Activated T-helper 1 cell treated with anti-CD3 and anti-CD28 coated beads, Interleukin-2, amount 50 U/mL, for 16 hours (primary cell): Measurements from ENCODE around the gene KLK14.

Source experiments
- DNase-seq, 2 donors: peaks; one replicate each; pipeline ENCODE4 v3.0.0-alpha.2; 2020; ENCODE audit warnings: low read depth in 1 of 2, low spot score in 1 of 2

KLK14 gene

GRCh38 chr19:51108066-51108804 is 25.5 kb upstream of the KLK14 start, which contains the start of gene CTU1:
Gene CTU1 (minus strand): TSS chr19:51108409. CDS start chr19:51104569, 3,840 bp downstream.
- peak; percentile 95 to 98 for DNase-seq

- DNase-seq, result no peak
Observed at GRCh38 chr19:51107406-51108065, 24.8 kb upstream of the KLK14 start.

- no peak for DNase-seq
Observed at GRCh38 chr19:51103926-51104341, 21.2 kb upstream of the KLK14 start.

DNA sequence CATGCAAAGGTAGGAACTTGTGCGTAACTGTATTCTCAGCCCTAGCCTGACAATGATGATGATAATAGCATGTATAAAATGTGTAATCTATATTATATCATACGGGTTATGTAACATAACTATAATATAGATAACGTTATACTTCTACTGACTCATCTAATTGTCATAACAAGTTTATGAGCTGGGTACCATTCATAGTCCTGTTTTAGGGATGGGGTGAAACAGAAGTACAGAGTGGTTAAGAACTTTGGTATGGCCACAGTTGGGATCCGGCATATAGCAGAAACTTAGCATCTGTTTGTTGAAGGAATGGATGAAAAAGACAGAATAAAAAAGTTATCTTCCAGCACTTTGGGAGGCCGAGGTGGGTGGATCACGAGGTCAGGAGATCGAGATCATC is 20.3 kb upstream of the KLK14 start:
- DNase-seq, result no peak

GRCh38 chr19:51101171-51101865 is 18.6 kb upstream of the KLK14 start:
- DNase-seq, result no peak

GRCh38 chr19:51100601-51101000 is 17.9 kb upstream of the KLK14 start:
- no peak for DNase-seq

DNA sequence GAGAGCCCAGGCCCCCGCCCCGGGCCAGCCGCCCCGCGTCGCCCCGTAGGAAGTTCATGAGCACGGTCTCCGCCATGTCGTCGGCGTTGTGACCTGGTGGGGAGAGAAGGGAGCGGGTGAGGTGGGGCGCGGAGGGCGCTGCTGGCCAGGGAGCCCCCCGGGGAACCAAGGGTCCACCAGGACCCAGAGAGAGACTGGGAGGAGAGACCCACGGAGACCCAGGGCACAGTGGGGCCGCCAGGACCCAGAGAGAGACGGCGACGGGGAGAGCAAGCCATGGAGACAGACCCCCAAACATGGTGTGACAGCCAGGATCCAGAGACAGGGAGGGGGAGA is 16.3 kb upstream of the KLK14 start:
- no peak for DNase-seq

GRCh38 chr19:51098365-51099046 is 15.8 kb upstream of the KLK14 start:
- DNase-seq, result no peak

GRCh38 chr19:51097796-51098195 is 15.1 kb upstream of the KLK14 start:
- no peak for DNase-seq

- DNase-seq, result peak; percentile 52 to 61
Observed at GRCh38 chr19:51097166-51097738, 14.6 kb upstream of the KLK14 start.

- DNase-seq, result no peak
Observed at GRCh38 chr19:51096473-51097165, 13.9 kb upstream of the KLK14 start.

GRCh38 chr19:51094696-51095279 is 12.1 kb upstream of the KLK14 start:
- no peak for DNase-seq

DNA sequence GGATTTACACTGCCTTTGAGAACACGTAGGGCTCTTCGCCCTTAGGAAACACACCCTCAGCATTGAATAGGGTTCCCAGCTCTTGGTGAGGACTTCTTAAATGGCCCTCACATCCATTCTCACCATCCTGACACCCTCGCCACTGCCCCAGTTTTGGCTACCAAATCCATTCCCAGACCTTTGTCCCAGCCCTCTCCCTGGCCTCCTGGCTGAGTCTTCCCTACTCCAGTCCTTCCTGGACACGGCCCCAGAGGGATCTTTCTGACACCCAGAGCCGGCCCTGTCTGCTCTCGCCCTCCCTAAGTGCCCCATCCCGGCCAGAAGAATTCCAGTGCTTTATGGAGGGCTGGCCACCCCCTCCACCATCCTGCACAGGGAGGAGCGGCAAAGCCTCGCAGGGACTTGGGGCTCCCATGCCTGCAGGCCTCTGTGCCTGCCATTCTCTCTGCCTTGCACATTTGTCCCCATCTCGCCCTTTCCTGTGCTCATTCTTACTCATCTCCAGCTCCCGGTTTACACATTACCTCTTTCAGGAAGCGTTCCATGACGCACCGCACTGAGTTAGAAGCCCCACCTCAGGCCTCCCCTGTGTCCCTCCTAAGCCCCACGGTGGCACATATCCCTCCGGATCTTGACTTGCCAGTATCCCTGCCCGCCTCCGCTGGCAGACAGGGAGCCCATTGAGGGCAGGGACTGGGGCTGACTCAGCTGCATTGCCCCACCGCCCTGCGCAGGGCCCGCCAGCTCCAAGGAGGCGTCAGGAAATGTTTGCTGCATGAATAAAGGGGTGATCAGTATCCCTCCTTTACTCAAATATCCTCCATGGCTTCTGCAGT is 11.0 kb upstream of the KLK14 start:
- no peak for DNase-seq

DNA sequence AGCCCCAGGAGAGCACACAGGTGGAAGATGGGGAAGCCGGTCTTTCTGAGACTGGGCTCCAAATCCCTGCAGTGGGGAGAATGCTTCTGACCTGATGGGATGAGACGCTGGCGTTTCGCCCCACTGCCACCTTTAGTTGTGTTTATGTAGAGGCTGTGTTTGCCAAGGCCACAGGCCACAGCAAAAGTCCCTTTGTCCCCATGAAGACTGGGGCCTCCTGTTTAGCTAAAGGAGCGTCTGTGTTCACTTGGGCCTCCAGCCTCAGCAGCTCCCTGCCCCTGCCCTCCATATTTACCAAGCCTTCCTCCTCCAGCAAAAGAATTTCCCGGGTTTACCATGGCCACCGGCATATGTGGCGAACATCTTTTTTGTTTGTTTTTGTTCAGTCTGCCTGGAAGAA is 10.4 kb upstream of the KLK14 start:
- no peak for DNase-seq

DNA sequence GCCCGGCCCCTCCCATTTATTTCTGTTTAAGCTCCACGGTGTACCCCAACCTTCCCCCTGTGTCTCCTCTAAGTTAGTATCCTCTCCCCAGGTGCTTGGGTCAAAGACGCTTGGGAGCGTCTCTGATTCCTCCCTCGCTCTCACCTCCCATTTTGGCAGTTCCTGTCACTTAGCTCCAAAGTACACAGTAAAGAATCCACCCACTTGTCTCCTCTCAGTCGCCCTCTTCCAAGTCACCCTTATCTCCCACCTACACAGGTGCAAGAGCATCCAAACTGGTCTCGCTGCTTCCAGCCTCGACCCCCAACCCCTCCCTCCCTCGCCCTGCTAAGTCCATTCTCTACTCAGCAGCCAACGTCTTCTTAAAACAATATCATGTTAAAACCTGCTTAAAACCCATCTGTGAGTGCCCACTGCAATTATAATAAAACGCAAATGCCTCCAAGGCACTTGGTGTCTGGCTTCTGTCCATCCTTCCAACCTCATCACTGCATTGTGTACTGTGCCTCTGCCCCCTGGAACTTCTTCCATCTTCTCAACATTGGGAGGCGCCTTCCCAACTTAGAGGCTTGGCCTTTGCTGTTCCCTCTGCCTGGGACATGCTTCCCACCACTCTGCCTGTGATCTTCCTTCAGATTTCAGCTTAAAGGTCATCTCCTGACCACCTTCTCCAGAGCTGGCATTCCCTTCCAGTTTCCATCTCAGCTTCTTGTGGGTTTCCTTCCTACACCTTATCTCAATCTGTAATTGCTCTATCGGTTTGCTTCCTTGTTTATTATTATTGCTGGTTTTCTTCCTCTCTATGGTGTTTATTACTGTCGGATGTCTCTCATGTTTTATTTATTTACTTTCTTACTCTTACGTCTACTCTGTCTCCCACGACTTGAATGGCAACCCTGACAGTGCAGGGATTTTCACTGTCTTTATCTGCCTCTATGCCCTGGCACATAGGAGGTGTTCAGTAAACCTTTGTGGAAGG is 9.5 kb upstream of the KLK14 start:
- no peak for DNase-seq

- DNase-seq, result no peak
Observed at GRCh38 chr19:51091126-51091525, 8.4 kb upstream of the KLK14 start.

DNA sequence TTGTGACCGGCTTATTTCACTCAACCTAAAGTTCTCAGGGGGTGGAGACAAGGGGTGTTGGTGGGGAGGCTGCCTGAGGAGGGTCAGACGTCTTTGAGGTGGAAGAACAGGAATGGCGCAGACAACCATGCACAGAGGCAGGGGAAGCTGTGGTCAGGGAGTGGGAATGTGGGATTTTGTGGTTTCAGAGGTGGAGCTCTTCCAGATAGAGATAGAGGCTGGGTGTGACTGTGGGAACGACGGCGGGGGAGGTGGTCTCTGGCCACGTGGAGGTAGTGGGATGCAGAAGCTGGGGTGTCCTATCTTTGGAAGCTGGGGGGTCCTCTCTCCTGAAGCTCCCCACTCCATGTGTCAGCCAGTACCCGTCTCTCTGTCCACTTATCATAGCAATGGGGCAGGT is 7.8 kb upstream of the KLK14 start:
- DNase-seq, result no peak

DNA sequence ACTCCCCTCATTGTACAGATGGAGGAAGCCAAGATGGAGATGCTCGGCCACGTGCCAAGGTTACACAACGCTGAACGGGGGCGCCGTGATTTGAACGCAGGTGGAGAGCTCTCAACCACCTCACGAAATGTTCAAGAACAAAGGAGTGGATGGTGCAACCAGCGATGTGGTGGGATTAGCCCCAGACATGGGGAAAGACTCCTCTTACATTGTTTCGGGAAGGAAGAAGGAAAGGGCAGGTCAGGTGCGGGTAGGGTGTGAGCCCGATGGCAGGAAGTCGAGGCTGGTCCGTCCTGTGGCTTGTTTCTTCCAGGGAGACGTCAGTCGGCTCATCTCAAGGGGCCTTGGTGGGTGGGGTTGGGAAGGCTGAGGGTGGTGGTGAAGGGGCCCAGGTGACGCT is 7.1 kb upstream of the KLK14 start:
- no peak for DNase-seq
